Prostate gland (tissue), 2 donors: ENCODE results near the gene GNAQ. TPM values are rescaled to one million over a fixed set of nuclear protein-coding genes. Genes with fewer than 3 reads are reported as not detected.

Experiments used
- DNase-seq: peaks from one replicate; pipeline ENCODE4 v3.0.0-alpha.2; 2019; ENCODE audit warnings: low spot score
- H3K27ac ChIP-seq, 2 donors: fragments of 200-600 bp; sonication (generic); 2 replicates each; pipeline ENCODE4 v1.5.1; 2017 to 2019
- H3K27me3 ChIP-seq: fragments of 200-600 bp; sonication (generic); replicated peaks from 2 replicates; pipeline ENCODE4 v1.5.1; 2019; ENCODE audit not compliant: insufficient read depth
- H3K36me3 ChIP-seq, 2 donors: fragments of 200-600 bp; sonication (generic); 1 replicate in 1 of 2; 2 replicates in 1 of 2; pipeline versions ENCODE4 v1.5.1 to v1.8.1; 2017 to 2019
- H3K4me1 ChIP-seq: fragments of 200-600 bp; sonication (generic); replicated peaks from 2 replicates; pipeline ENCODE4 v1.5.1; 2019
- H3K4me3 ChIP-seq, 2 donors: fragments of 200-600 bp; sonication (generic); 2 replicates each; pipeline ENCODE4 v1.5.1; 2017 to 2019
- H3K9me3 ChIP-seq: fragments of 200-600 bp; sonication (generic); 2 replicates; pipeline ENCODE4 v1.5.1; 2017
- CTCF ChIP-seq, 4 experiments: fragments of 200-600 bp in 2 of 4; fragments of 450-650 bp in 2 of 4; sonication (generic) in 2 of 4; IDR thresholded peaks; 1 replicate in 3 of 4; 2 replicates in 1 of 4; pipeline ENCODE4 v1.5.1; 2016 to 2019; ENCODE audit warnings: antibody characterized with exemption in 4 of 4, mild to moderate bottlenecking in 2 of 4, moderate library complexity in 2 of 4
- POLR2A ChIP-seq: fragments of 450-650 bp; IDR thresholded peaks from one replicate; pipeline ENCODE4 v1.6.1; 2016; ENCODE audit warnings: antibody characterized with exemption, mild to moderate bottlenecking
- POLR2AphosphoS5 ChIP-seq: sonication (generic); formaldehyde crosslinking; IDR thresholded peaks from one replicate; pipeline ENCODE4 v1.6.1; 2017; ENCODE audit warnings: antibody characterized with exemption
- WGBS: methylation state at CpG from one replicate; pipeline ENCODE4 v1.1.5; 2018; 5-methylcytosine and 5-hydroxymethylcytosine counted together
- intact Hi-C: fragments of 100-400 bp; cut with DNase I; formaldehyde crosslinking; loops from one replicate; pipeline ENCODE4 v1.14.2; 2022
- total RNA-seq, 2 donors: library from RNA; depleted of rRNA; stranded (reverse); fragments of >200 nt; gene quantifications; one replicate each; pipeline ENCODE4 v1.1.0, GENCODE V29; 2016

The GNAQ gene
- total RNA-seq, 2 donors from 2014 or later = 35.0 to 43.7 TPM

- DNase-seq = no peak
- H3K36me3 ChIP-seq = no peaks in the 10 kb centered on the region
- no peaks in the 10 kb centered on the region for H3K27me3 ChIP-seq
- 87% methylated on average over 7 of the region's 7 CpGs for WGBS
- TF ChIP-seq POLR2AphosphoS5 = no peak
- TF ChIP-seq POLR2A = no peak
- TF ChIP-seq CTCF (IDR thresholded peaks at IDR 0.05) = no peak
- H3K27ac ChIP-seq = no peak overlapping the region
- intact Hi-C loops = no loop called here
- no peak overlapping the region for H3K4me3 ChIP-seq
- no peaks in the 10 kb centered on the region for H3K9me3 ChIP-seq
- no peaks in the 10 kb centered on the region for H3K4me1 ChIP-seq
These were observed 44.4 kb downstream of the GNAQ start for GRCh38 chr9:77987081-77987656.

GRCh38 chr9:77985996-77986395 is 45.6 kb downstream of the GNAQ start:
- H3K9me3 ChIP-seq = no peaks in the 10 kb centered on the region
- no peaks in the 10 kb centered on the region for H3K27me3 ChIP-seq
- no peaks in the 10 kb centered on the region for H3K4me1 ChIP-seq
- TF ChIP-seq POLR2A = no peak
- TF ChIP-seq POLR2AphosphoS5 = no peak
- no peak for TF ChIP-seq CTCF (IDR thresholded peaks at IDR 0.05)
- no peak for DNase-seq
- WGBS = 100% methylated on average over 1 of the region's 1 CpG
- H3K4me3 ChIP-seq = no peak overlapping the region
- no peaks in the 10 kb centered on the region for H3K36me3 ChIP-seq
- intact Hi-C loops = no loop called here
- H3K27ac ChIP-seq = no peak overlapping the region

DNA sequence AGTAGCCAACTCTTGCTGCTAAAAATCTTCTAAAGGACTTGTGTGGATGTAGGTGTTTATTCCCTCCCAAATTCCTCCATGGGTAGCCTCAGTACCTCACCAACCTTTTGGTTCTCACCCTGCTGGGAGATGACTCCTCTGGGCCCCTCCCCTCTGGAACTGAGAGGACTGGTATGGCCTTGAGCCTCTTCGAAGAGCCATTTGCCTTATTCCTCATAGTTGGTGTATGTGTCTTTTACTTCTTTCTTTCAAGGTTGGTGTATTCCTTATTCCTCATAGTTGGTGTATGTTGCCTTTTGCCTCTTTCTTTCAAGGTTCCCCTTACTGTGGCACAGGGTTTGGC is 48.3 kb downstream of the GNAQ start:
- Histone ChIP-seq H3K36me3 (no peaks in the 10 kb centered on the region), H3K4me3 (no peak overlapping the region), H3K27me3 (no peaks in the 10 kb centered on the region), H3K4me1 (no peaks in the 10 kb centered on the region), H3K9me3 (no peaks in the 10 kb centered on the region), H3K27ac (no peak overlapping the region)
- TF ChIP-seq POLR2A (no peak), CTCF (IDR thresholded peaks at IDR 0.05) (no peak), POLR2AphosphoS5 (no peak)
- no peak for DNase-seq
- WGBS = 81% methylated on average over 1 of the region's 1 CpG
- intact Hi-C loops = no loop called here

DNA sequence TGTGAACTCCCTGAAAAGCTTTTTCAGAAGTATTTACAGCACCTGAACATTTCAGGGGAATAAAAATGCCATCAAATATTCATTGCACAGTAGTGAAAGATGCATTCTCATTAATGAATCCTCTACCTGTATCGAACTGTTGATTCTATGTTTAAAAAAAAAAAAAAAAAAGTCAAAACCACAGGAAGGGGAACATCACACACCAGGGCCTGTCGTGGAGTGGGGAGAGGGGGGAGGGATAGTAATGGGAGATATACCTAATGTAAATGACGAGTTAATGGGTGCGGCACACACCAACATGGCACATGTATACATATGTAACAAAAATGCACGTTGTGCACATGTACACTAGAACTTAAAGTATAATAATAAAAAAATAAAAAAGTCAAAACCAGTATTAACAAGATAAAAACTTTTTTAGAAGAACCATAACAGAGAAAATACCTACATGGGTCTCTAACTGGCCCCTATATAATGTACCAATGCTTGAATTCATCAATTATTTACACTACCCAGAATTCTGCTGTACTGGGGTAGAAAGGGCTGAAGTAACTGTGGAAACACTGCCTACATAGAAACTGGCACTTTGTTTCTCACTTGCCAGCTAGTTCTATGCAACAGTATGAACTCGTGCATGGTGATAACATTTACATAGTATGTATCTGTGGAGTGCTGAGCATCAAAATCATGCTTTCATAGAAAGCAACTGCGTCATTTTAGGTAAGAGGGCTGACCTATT is 48.9 kb downstream of the GNAQ start:
- TF ChIP-seq POLR2A = no peak
- TF ChIP-seq CTCF (IDR thresholded peaks at IDR 0.05) = no peak
- TF ChIP-seq POLR2AphosphoS5 = no peak
- H3K27me3 ChIP-seq = no peaks in the 10 kb centered on the region
- DNase-seq = no peak
- H3K27ac ChIP-seq = no peak overlapping the region
- no peaks in the 10 kb centered on the region for H3K36me3 ChIP-seq
- intact Hi-C loops = no loop called here
- H3K4me1 ChIP-seq = no peaks in the 10 kb centered on the region
- no peaks in the 10 kb centered on the region for H3K9me3 ChIP-seq
- H3K4me3 ChIP-seq = no peak overlapping the region
- 80% methylated on average over 7 of the region's 7 CpGs for WGBS

- 87% methylated on average over 1 of the region's 1 CpG for WGBS
- TF ChIP-seq CTCF (IDR thresholded peaks at IDR 0.05) = no peak
- no peak for TF ChIP-seq POLR2AphosphoS5
- TF ChIP-seq POLR2A = no peak
- Histone ChIP-seq H3K27ac (no peak overlapping the region), H3K4me3 (no peak overlapping the region), H3K9me3 (no peaks in the 10 kb centered on the region), H3K27me3 (no peaks in the 10 kb centered on the region), H3K36me3 (no peaks in the 10 kb centered on the region), H3K4me1 (no peaks in the 10 kb centered on the region)
- DNase-seq = no peak
- intact Hi-C loops = no loop called here
These were observed 49.7 kb downstream of the GNAQ start for GRCh38 chr9:77981907-77982306.
